ENCODE results near the gene METTL4. TPM values are rescaled to one million over a fixed set of nuclear protein-coding genes. Genes with fewer than 3 reads are reported as not detected.

Gene METTL4
- total RNA-seq, 1 experiment from 2014 or later = 8.6 TPM

DNA sequence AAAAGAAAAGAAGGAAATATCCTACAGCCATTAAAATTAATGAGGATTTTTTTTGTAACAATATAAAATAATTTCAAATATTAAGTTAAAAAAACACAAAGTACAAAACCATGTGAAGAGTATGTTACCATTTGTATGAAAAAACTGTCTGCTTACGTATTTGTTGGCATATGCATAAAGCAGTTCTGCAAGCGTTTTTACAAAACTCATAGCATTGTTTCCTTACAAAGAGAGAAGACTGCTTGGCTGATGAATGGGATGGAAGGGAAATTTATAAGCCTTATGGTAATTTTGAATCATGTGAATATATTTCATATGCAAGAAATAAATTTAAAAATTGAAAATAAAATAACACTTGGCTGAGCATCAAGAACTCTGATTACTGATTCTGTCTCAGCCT lies 63.1 kb downstream of the METTL4 start:
- ChIA-PET CTCF (no interaction called here), POLR2A (ENCODE audit: unreplicated experiment) (no interaction called here)
- Histone ChIP-seq H3K9me3 (ENCODE audit: low read length) (no peaks in the 10 kb centered on the region), H3F3A (ENCODE audit: low read length, unreplicated experiment) (no peaks in the 10 kb centered on the region), H3K9ac (ENCODE audit: low read length) (no peak overlapping the region), H3K27ac (ENCODE audit: low read length) (no peak overlapping the region), H3K36me3 (ENCODE audit: low read depth, low read length) (no peaks in the 10 kb centered on the region), H3K4me1 (ENCODE audit: insufficient read depth, low read length) (peaks cover under 1% of the 10 kb centered on the region; the same call in 1 of the 2 replicates), H3K79me2 (ENCODE audit: low read length) (no peaks in the 10 kb centered on the region), H3K9me2 (replicated peaks; ENCODE audit: low read length) (no peaks in the 10 kb centered on the region), H3K4me2 (ENCODE audit: low read length) (no peak overlapping the region), H3K27me3 (ENCODE audit: low read length) (no peaks in the 10 kb centered on the region), H3K4me3 (ENCODE audit: low read length) (no peak overlapping the region), H4K20me1 (ENCODE audit: low read length) (no peaks in the 10 kb centered on the region), H2AFZ (ENCODE audit: low read length) (no peak overlapping the region)
- intact Hi-C loops (cut with micrococcal nuclease) = no loop called here
- BruUV-seq (replicated peaks) = no TSS peak
- DNase-seq (no peak), ATAC-seq (no peak)
- TF ChIP-seq, protein P1, sequence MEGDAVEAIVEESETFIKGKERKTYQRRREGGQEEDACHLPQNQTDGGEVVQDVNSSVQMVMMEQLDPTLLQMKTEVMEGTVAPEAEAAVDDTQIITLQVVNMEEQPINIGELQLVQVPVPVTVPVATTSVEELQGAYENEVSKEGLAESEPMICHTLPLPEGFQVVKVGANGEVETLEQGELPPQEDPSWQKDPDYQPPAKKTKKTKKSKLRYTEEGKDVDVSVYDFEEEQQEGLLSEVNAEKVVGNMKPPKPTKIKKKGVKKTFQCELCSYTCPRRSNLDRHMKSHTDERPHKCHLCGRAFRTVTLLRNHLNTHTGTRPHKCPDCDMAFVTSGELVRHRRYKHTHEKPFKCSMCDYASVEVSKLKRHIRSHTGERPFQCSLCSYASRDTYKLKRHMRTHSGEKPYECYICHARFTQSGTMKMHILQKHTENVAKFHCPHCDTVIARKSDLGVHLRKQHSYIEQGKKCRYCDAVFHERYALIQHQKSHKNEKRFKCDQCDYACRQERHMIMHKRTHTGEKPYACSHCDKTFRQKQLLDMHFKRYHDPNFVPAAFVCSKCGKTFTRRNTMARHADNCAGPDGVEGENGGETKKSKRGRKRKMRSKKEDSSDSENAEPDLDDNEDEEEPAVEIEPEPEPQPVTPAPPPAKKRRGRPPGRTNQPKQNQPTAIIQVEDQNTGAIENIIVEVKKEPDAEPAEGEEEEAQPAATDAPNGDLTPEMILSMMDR (conservative IDR thresholded peaks at IDR 0.05; ENCODE audit: low read depth, low read length) = no peak
- TF ChIP-seq EZH2 (IDR thresholded peaks at IDR 0.05; ENCODE audit: low read length, unreplicated experiment) (no peak), EZH2phosphoT487 (IDR thresholded peaks at IDR 0.05; ENCODE audit: borderline replicate concordance, low read length) (no peak)

DNA sequence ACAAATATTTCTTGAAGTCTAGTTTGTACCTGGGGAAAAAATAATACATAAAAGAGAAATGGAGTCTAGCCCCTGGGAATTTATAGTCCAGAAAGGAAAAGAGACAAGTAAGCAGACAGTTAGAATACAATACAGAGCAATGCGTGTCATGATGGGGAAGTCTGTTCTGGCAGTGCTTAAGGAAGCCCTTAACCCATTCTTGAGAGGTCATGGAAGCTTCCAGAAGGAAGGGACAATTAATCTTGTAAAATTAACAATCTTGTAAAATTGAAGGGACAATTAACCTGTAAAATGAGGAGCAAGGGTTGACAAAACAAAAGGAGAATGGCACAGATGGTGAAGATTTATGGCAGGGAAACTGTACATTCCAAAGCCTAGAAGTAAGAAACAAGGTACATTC lies 66.7 kb downstream of the METTL4 start:
- DNase-seq (no peak), ATAC-seq (no peak)
- H3K36me3 ChIP-seq (ENCODE audit: low read depth, low read length) = no peaks in the 10 kb centered on the region
- ChIA-PET POLR2A (ENCODE audit: unreplicated experiment) (no interaction called here), CTCF (no interaction called here)
- H3K27me3 ChIP-seq (ENCODE audit: low read length) = no peaks in the 10 kb centered on the region
- H3K79me2 ChIP-seq (ENCODE audit: low read length) = no peaks in the 10 kb centered on the region
- no peaks in the 10 kb centered on the region for H3F3A ChIP-seq (ENCODE audit: low read length, unreplicated experiment)
- no peak overlapping the region for H3K4me2 ChIP-seq (ENCODE audit: low read length)
- no peaks in the 10 kb centered on the region for H3K9me2 ChIP-seq (replicated peaks; ENCODE audit: low read length)
- intact Hi-C loops (cut with micrococcal nuclease) = no loop called here
- H3K9ac ChIP-seq (ENCODE audit: low read length) = no peak overlapping the region
- H2AFZ ChIP-seq (ENCODE audit: low read length) = no peak overlapping the region
- H4K20me1 ChIP-seq (ENCODE audit: low read length) = no peaks in the 10 kb centered on the region
- no peaks in the 10 kb centered on the region for H3K4me1 ChIP-seq (ENCODE audit: insufficient read depth, low read length)
- no TSS peak for BruUV-seq (replicated peaks)
- TF ChIP-seq EZH2 (IDR thresholded peaks at IDR 0.05; ENCODE audit: low read length, unreplicated experiment) = no peak
- TF ChIP-seq, protein P1 (conservative IDR thresholded peaks at IDR 0.05; ENCODE audit: low read depth, low read length) = no peak
- no peak overlapping the region for H3K4me3 ChIP-seq (ENCODE audit: low read length)
- H3K27ac ChIP-seq (ENCODE audit: low read length) = no peak overlapping the region
- H3K9me3 ChIP-seq (ENCODE audit: low read length) = no peaks in the 10 kb centered on the region

DNA sequence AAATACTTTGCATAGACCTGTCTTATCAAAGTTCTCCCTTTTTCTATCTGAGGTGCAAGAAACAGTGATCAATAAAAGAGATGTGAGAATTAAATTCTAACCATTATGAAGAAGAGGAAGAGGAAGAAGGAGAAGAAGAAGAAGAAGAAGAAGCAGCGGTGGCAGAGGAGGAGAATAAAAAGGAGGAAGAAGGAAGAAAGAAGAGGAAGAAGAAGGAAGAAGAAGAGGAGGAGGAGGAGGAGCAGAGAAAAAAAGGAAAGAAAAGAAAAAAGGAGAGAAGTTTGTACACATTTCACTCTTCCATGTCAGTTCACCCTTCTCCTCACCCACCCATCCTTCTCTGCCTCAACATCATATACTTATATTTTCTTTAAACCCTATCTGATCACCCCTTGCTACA lies 68.4 kb downstream of the METTL4 start:
- BruUV-seq (replicated peaks) = no TSS peak
- intact Hi-C loops (cut with micrococcal nuclease) = no loop called here
- POLR2A ChIA-PET (ENCODE audit: unreplicated experiment) = no interaction called here

More for the DNA sequence above, 68.4 kb downstream of the METTL4 start:
- no peak for TF ChIP-seq EZH2 (IDR thresholded peaks at IDR 0.05; ENCODE audit: low read length, unreplicated experiment)
- TF ChIP-seq, protein P1 (conservative IDR thresholded peaks at IDR 0.05; ENCODE audit: low read depth, low read length) = no peak
- TF ChIP-seq EZH2phosphoT487 (IDR thresholded peaks at IDR 0.05; ENCODE audit: borderline replicate concordance, low read length) = no peak
- Histone ChIP-seq H3K4me2 (ENCODE audit: low read length) (no peak overlapping the region), H2AFZ (ENCODE audit: low read length) (no peak overlapping the region), H3K36me3 (ENCODE audit: low read depth, low read length) (no peaks in the 10 kb centered on the region), H3K9me2 (replicated peaks; ENCODE audit: low read length) (no peaks in the 10 kb centered on the region), H3K27ac (ENCODE audit: low read length) (no peak overlapping the region), H3F3A (ENCODE audit: low read length, unreplicated experiment) (no peaks in the 10 kb centered on the region), H3K9ac (ENCODE audit: low read length) (no peak overlapping the region), H3K9me3 (ENCODE audit: low read length) (no peaks in the 10 kb centered on the region), H3K79me2 (ENCODE audit: low read length) (no peaks in the 10 kb centered on the region), H3K4me1 (ENCODE audit: insufficient read depth, low read length) (no peaks in the 10 kb centered on the region), H3K4me3 (ENCODE audit: low read length) (no peak overlapping the region), H4K20me1 (ENCODE audit: low read length) (no peaks in the 10 kb centered on the region), H3K27me3 (ENCODE audit: low read length) (no peaks in the 10 kb centered on the region)
- DNase-seq (no peak), ATAC-seq (no peak)
- CTCF ChIA-PET = no interaction called here
